ENCODE data around the gene GGCX.
"Not testable (repeated sequence)": the region's sequence is repeated elsewhere in the genome, so short reads cannot be mapped to it uniquely, and the experiment has no call there.

The GGCX gene

GRCh38 chr2:85566265-85566664 is 5.0 kb upstream of the GGCX start:
- no peak overlapping the region for H3K4me3 ChIP-seq (ENCODE audit: control insufficient read depth, low read depth, low read length)
- no peak for TF ChIP-seq CTCF (IDR thresholded peaks at IDR 0.05; ENCODE audit: control insufficient read depth, insufficient read depth, low read depth, low read length, missing control alignments)
- no peak for DNase-seq (ENCODE audit: low read depth)

- no peak for DNase-seq (ENCODE audit: low read depth)
- TF ChIP-seq CTCF (IDR thresholded peaks at IDR 0.05; ENCODE audit: control insufficient read depth, insufficient read depth, low read depth, low read length, missing control alignments), result no peak
- H3K4me3 ChIP-seq (ENCODE audit: control insufficient read depth, low read depth, low read length), result no peak overlapping the region
Observed at GRCh38 chr2:85564144-85564563, 2.9 kb upstream of the GGCX start.

- H3K4me3 ChIP-seq (ENCODE audit: control insufficient read depth, low read depth, low read length), result peak overlapping the region; percentile 87
- DNase-seq (ENCODE audit: low read depth), result no peak
- no peak for TF ChIP-seq CTCF (IDR thresholded peaks at IDR 0.05; ENCODE audit: control insufficient read depth, insufficient read depth, low read depth, low read length, missing control alignments)
Observed at GRCh38 chr2:85560812-85561279, 447 bp downstream of the GGCX start.

- not testable (repeated sequence) for DNase-seq (ENCODE audit: low read depth)
- peak overlapping the region; percentile 87 for H3K4me3 ChIP-seq (ENCODE audit: control insufficient read depth, low read depth, low read length)
Observed at GRCh38 chr2:85560403-85560726, 928 bp downstream of the GGCX start.

- no peak overlapping the region for H3K4me3 ChIP-seq (ENCODE audit: control insufficient read depth, low read depth, low read length)
- no peak for DNase-seq (ENCODE audit: low read depth)
- TF ChIP-seq CTCF (IDR thresholded peaks at IDR 0.05; ENCODE audit: control insufficient read depth, insufficient read depth, low read depth, low read length, missing control alignments), result no peak
Observed at GRCh38 chr2:85558160-85558559, 3.1 kb downstream of the GGCX start.

GRCh38 chr2:85557130-85557529 is 4.2 kb downstream of the GGCX start:
- H3K4me3 ChIP-seq (ENCODE audit: control insufficient read depth, low read depth, low read length), result no peak overlapping the region
- no peak for TF ChIP-seq CTCF (IDR thresholded peaks at IDR 0.05; ENCODE audit: control insufficient read depth, insufficient read depth, low read depth, low read length, missing control alignments)
- DNase-seq (ENCODE audit: low read depth), result no peak

GRCh38 chr2:85554980-85555612 is 6.2 kb downstream of the GGCX start:
- no peak for DNase-seq (ENCODE audit: low read depth)
- H3K4me3 ChIP-seq (ENCODE audit: control insufficient read depth, low read depth, low read length), result no peak overlapping the region
- no peak for TF ChIP-seq CTCF (IDR thresholded peaks at IDR 0.05; ENCODE audit: control insufficient read depth, insufficient read depth, low read depth, low read length, missing control alignments)

Measured in AG09309 (cell line).